Transverse colon (tissue), 4 donors: ENCODE data around the gene STXBP5.

Experiments used
- CTCF ChIP-seq, 5 experiments: fragments of 200-600 bp in 3 of 5; fragments of 450-650 bp in 2 of 5; sonication (generic) in 3 of 5; IDR thresholded peaks; 1 replicate in 2 of 5; 2 replicates in 3 of 5; pipeline ENCODE4 v1.5.1; 2016 to 2017; ENCODE audit warnings: antibody characterized with exemption in 5 of 5, inconsistent platforms in 3 of 5, mild to moderate bottlenecking in 2 of 5, moderate library complexity in 1 of 5
- POLR2A ChIP-seq: fragments of 450-650 bp; IDR thresholded peaks from one replicate; pipeline ENCODE4 v1.6.1; 2016; ENCODE audit warnings: antibody characterized with exemption, mild to moderate bottlenecking, moderate library complexity
- POLR2AphosphoS5 ChIP-seq, 3 donors: sonication (generic); formaldehyde crosslinking; IDR thresholded peaks; one replicate each; pipeline ENCODE4 v1.6.1; 2016; ENCODE audit warnings: antibody characterized with exemption in 3 of 3

- TF ChIP-seq POLR2A (no peak), CTCF (IDR thresholded peaks at IDR 0.05) (no peak), POLR2AphosphoS5 (IDR thresholded peaks at IDR 0.05) (no peak)
Measured at GRCh38 chr6:147268254-147268653, 64.0 kb downstream of the STXBP5 start.
